HEK293 (cell line): ENCODE measurements around the gene MMP24OS.

Source experiments
- ATF2 ChIP-seq: fragments of 450-650 bp; formaldehyde crosslinking; IDR thresholded peaks from 2 replicates; pipeline ENCODE4 v1.5.1; 2016; ENCODE audit warnings: missing biosample characterization, missing genetic modification characterization, low read depth
- EGR2 ChIP-seq: fragments of 450-650 bp; formaldehyde crosslinking; IDR thresholded peaks from 2 replicates; pipeline ENCODE4 v1.5.1; 2016; ENCODE audit warnings: low read depth, missing biosample characterization, missing genetic modification characterization
- GLIS1 ChIP-seq: fragments of 450-650 bp; formaldehyde crosslinking; IDR thresholded peaks from 2 replicates; pipeline ENCODE4 v1.5.1; 2016; ENCODE audit warnings: missing biosample characterization, missing genetic modification characterization
- KLF1 ChIP-seq: fragments of 450-650 bp; formaldehyde crosslinking; IDR thresholded peaks from 2 replicates; pipeline ENCODE4 v1.5.1; 2016; ENCODE audit warnings: missing biosample characterization, missing genetic modification characterization
- SALL2 ChIP-seq: fragments of 450-650 bp; formaldehyde crosslinking; IDR thresholded peaks from 2 replicates; pipeline ENCODE4 v1.5.0; 2017; ENCODE audit warnings: missing biosample characterization, mild to moderate bottlenecking, missing genetic modification characterization, borderline replicate concordance
- SETDB1 ChIP-seq: IDR thresholded peaks from one replicate; pipeline ENCODE4 v1.6.1; 2017; ENCODE audit warnings: mild to moderate bottlenecking, low read length, moderate library complexity, mixed read lengths; ENCODE audit not compliant: insufficient read length
- TRIM28 ChIP-seq: IDR thresholded peaks from 2 replicates; pipeline ENCODE4 v1.6.1; 2011; ENCODE audit warnings: low read length, control low read depth, borderline replicate concordance
- ZBTB44 ChIP-seq: fragments of 450-650 bp; IDR thresholded peaks from 2 replicates; pipeline ENCODE4 v1.5.1; 2018; ENCODE audit warnings: missing biosample characterization, mild to moderate bottlenecking, missing genetic modification characterization
- ZBTB8A ChIP-seq: fragments of 450-650 bp; formaldehyde crosslinking; IDR thresholded peaks from 2 replicates; pipeline ENCODE4 v1.5.1; 2016; ENCODE audit warnings: missing biosample characterization, missing genetic modification characterization
- ZEB2 ChIP-seq: fragments of 450-650 bp; formaldehyde crosslinking; IDR thresholded peaks from 2 replicates; pipeline ENCODE4 v1.5.1; 2016; ENCODE audit warnings: missing biosample characterization, missing genetic modification characterization
- ZFP3 ChIP-seq: fragments of 450-650 bp; formaldehyde crosslinking; IDR thresholded peaks from 2 replicates; pipeline ENCODE4 v1.5.1; 2016; ENCODE audit warnings: low read depth, missing biosample characterization, missing genetic modification characterization
- ZIC2 ChIP-seq: fragments of 450-650 bp; formaldehyde crosslinking; IDR thresholded peaks from 2 replicates; pipeline ENCODE4 v1.5.1; 2016; ENCODE audit warnings: missing biosample characterization, missing genetic modification characterization
- ZNF133 ChIP-seq: fragments of 450-650 bp; formaldehyde crosslinking; IDR thresholded peaks from 2 replicates; pipeline ENCODE4 v1.5.1; 2016; ENCODE audit warnings: missing biosample characterization, missing genetic modification characterization
- ZNF138 ChIP-seq: fragments of 450-650 bp; formaldehyde crosslinking; IDR thresholded peaks from 2 replicates; pipeline ENCODE4 v1.5.1; 2016; ENCODE audit warnings: missing biosample characterization, missing genetic modification characterization, borderline replicate concordance
- ZNF146 ChIP-seq: fragments of 450-650 bp; formaldehyde crosslinking; IDR thresholded peaks from 2 replicates; pipeline ENCODE4 v1.5.1; 2016; ENCODE audit warnings: missing biosample characterization, missing genetic modification characterization
- ZNF155 ChIP-seq: fragments of 450-650 bp; formaldehyde crosslinking; IDR thresholded peaks from 2 replicates; pipeline ENCODE4 v1.5.1; 2016; ENCODE audit warnings: missing biosample characterization, missing genetic modification characterization
- ZNF174 ChIP-seq: fragments of 450-650 bp; formaldehyde crosslinking; IDR thresholded peaks from 2 replicates; pipeline ENCODE4 v1.5.0; 2017; ENCODE audit warnings: missing biosample characterization, mild to moderate bottlenecking, missing genetic modification characterization
- ZNF214 ChIP-seq: fragments of 450-650 bp; formaldehyde crosslinking; IDR thresholded peaks from 2 replicates; pipeline ENCODE4 v1.5.1; 2017; ENCODE audit warnings: missing biosample characterization, mild to moderate bottlenecking, missing genetic modification characterization, borderline replicate concordance
- ZNF23 ChIP-seq: fragments of 450-650 bp; formaldehyde crosslinking; IDR thresholded peaks from 2 replicates; pipeline ENCODE4 v1.5.1; 2016; ENCODE audit warnings: missing biosample characterization, missing genetic modification characterization, borderline replicate concordance
- ZNF248 ChIP-seq: fragments of 450-650 bp; formaldehyde crosslinking; IDR thresholded peaks from 2 replicates; pipeline ENCODE4 v1.5.1; 2017; ENCODE audit warnings: missing biosample characterization, missing genetic modification characterization
- ZNF266 ChIP-seq: fragments of 450-650 bp; formaldehyde crosslinking; IDR thresholded peaks from 2 replicates; pipeline ENCODE4 v1.5.1; 2016; ENCODE audit warnings: missing biosample characterization, missing genetic modification characterization, low read depth
- ZNF302 ChIP-seq: fragments of 450-650 bp; formaldehyde crosslinking; IDR thresholded peaks from 2 replicates; pipeline ENCODE4 v1.5.1; 2016; ENCODE audit warnings: missing biosample characterization, missing genetic modification characterization, low read depth
- ZNF48 ChIP-seq: fragments of 450-650 bp; formaldehyde crosslinking; IDR thresholded peaks from 2 replicates; pipeline ENCODE4 v1.5.1; 2016; ENCODE audit warnings: missing biosample characterization, missing genetic modification characterization
- ZNF600 ChIP-seq: fragments of 450-650 bp; formaldehyde crosslinking; IDR thresholded peaks from 2 replicates; pipeline ENCODE4 v1.5.1; 2016; ENCODE audit warnings: missing biosample characterization, missing genetic modification characterization
- ZNF621 ChIP-seq: fragments of 450-650 bp; formaldehyde crosslinking; IDR thresholded peaks from 2 replicates; pipeline ENCODE4 v1.5.1; 2017; ENCODE audit warnings: missing biosample characterization, missing genetic modification characterization
- ZNF624 ChIP-seq: fragments of 450-650 bp; formaldehyde crosslinking; IDR thresholded peaks from 2 replicates; pipeline ENCODE4 v1.5.1; 2017; ENCODE audit warnings: missing biosample characterization, missing genetic modification characterization
- ZNF626 ChIP-seq: fragments of 450-650 bp; sonication (Bioruptor Pico); formaldehyde crosslinking; IDR thresholded peaks from 2 replicates; pipeline ENCODE4 v1.5.1; 2018; ENCODE audit warnings: missing biosample characterization, missing genetic modification characterization, inconsistent platforms
- ZNF645 ChIP-seq: fragments of 450-650 bp; formaldehyde crosslinking; IDR thresholded peaks from 2 replicates; pipeline ENCODE4; 2016; ENCODE audit warnings: missing biosample characterization, missing genetic modification characterization
- ZNF747 ChIP-seq: fragments of 450-650 bp; formaldehyde crosslinking; IDR thresholded peaks from 2 replicates; pipeline ENCODE4 v1.5.1; 2016; ENCODE audit warnings: missing biosample characterization, missing genetic modification characterization
- ZNF76 ChIP-seq: fragments of 450-650 bp; formaldehyde crosslinking; IDR thresholded peaks from 2 replicates; pipeline ENCODE4; 2016; ENCODE audit warnings: low read depth, missing biosample characterization, missing genetic modification characterization, borderline replicate concordance
- ZNF777 ChIP-seq: fragments of 450-650 bp; formaldehyde crosslinking; IDR thresholded peaks from 2 replicates; pipeline ENCODE4 v1.5.1; 2017; ENCODE audit warnings: missing biosample characterization, missing genetic modification characterization, borderline replicate concordance
- ZNF785 ChIP-seq: fragments of 450-650 bp; formaldehyde crosslinking; IDR thresholded peaks from 2 replicates; pipeline ENCODE4 v1.5.1; 2016; ENCODE audit warnings: missing biosample characterization, missing genetic modification characterization
- ZXDB ChIP-seq: fragments of 450-650 bp; formaldehyde crosslinking; IDR thresholded peaks from 2 replicates; pipeline ENCODE4 v1.5.1; 2016; ENCODE audit warnings: missing biosample characterization, missing genetic modification characterization
- TF ChIP-seq, protein P1 (sequence below): fragments of 450-650 bp; formaldehyde crosslinking; IDR thresholded peaks from 2 replicates; pipeline ENCODE4 v1.5.1; 2016; ENCODE audit warnings: missing biosample characterization, missing genetic modification characterization

Gene MMP24OS

GRCh38 chr20:35226884-35227681 is 50.8 kb downstream of the MMP24OS start (continued):
- no peak for TF ChIP-seq ZNF214 (tag by site-specific recombination)
- peak; percentile 80 for TF ChIP-seq ZNF600 (tag by site-specific recombination)
- TF ChIP-seq, protein P1, sequence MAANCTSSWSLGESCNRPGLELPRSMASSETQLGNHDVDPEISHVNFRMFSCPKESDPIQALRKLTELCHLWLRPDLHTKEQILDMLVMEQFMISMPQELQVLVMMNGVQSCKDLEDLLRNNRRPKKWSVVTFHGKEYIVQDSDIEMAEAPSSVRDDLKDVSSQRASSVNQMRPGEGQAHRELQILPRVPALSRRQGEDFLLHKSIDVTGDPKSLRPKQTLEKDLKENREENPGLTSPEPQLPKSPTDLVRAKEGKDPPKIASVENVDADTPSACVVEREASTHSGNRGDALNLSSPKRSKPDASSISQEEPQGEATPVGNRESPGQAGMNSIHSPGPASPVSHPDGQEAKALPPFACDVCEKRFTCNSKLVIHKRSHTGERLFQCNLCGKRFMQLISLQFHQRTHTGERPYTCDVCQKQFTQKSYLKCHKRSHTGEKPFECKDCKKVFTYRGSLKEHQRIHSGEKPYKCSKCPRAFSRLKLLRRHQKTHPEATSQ (tag by site-specific recombination), result no peak
- peak; percentile 24; the same call in 1 of the 2 replicates for TF ChIP-seq GLIS1
- no peak for TF ChIP-seq ZNF747 (tag by site-specific recombination)
- no peak for TF ChIP-seq SALL2
- no peak for TF ChIP-seq ZNF645 (tag by site-specific recombination)
- TF ChIP-seq ZEB2 (tag by site-specific recombination), result peak; percentile 49; the same call in 1 of the 2 replicates
- TF ChIP-seq EGR2 (tag by site-specific recombination), result peak; percentile 45
- TF ChIP-seq SETDB1, result no peak
- no peak for TF ChIP-seq ZNF785 (tag by site-specific recombination)
- no peak for TF ChIP-seq ATF2 (tag by site-specific recombination)
- no peak for TF ChIP-seq ZNF48 (tag by site-specific recombination)
- TF ChIP-seq ZNF23 (tag by site-specific recombination), result no peak
- no peak for TF ChIP-seq ZNF133 (tag by site-specific recombination)
- no peak for TF ChIP-seq ZFP3 (tag by site-specific recombination)
- TF ChIP-seq ZNF777 (tag by site-specific recombination), result no peak
- TF ChIP-seq ZNF621 (tag by site-specific recombination), result no peak
- TF ChIP-seq ZNF146 (tag by site-specific recombination), result no peak
- TF ChIP-seq ZNF266 (tag by site-specific recombination), result no peak
- no peak for TF ChIP-seq ZIC2 (tag by site-specific recombination)
- no peak for TF ChIP-seq ZNF302 (tag by site-specific recombination)
- no peak for TF ChIP-seq ZNF155 (tag by site-specific recombination)
- TF ChIP-seq ZNF248, result no peak
- no peak for TF ChIP-seq ZBTB44
- TF ChIP-seq ZNF138 (tag by site-specific recombination), result no peak
- peak; percentile 34; the same call in 1 of the 2 replicates for TF ChIP-seq KLF1 (tag by site-specific recombination)
- TF ChIP-seq ZNF624 (tag by site-specific recombination), result no peak
- no peak for TF ChIP-seq ZNF174 (tag by site-specific recombination)
- no peak for TF ChIP-seq TRIM28
- no peak for TF ChIP-seq ZBTB8A
- no peak for TF ChIP-seq ZNF76 (tag by site-specific recombination)
- TF ChIP-seq ZXDB, result 0 out of 2 replicates have a peak, but pooled peaks have one; percentile 14
- no peak for TF ChIP-seq ZNF626 (tag by site-specific recombination)
